ENCODE results near the gene PLAAT3. TPM values are rescaled to one million over a fixed set of nuclear protein-coding genes. Genes with fewer than 3 reads are reported as not detected.
"Not testable (repeated sequence)": the region's sequence is repeated elsewhere in the genome, so short reads cannot be mapped to it uniquely, and the experiment has no call there.

Gene PLAAT3
- total RNA-seq, 2 donors from 2014 or later, result 6.3 to 11.5 TPM

GRCh38 chr11:63599211-63600122, 14.8 kb downstream of the PLAAT3 start:
- Mint-ChIP-seq H3K4me3 (no peak overlapping the region), H3K36me3 (ENCODE audit: insufficient read depth in 2 of 2) (no peaks in the 10 kb centered on the region), H3K9me3 (no peaks in the 10 kb centered on the region), H3K4me1 (ENCODE audit: low read depth) (peaks cover 5% of the 10 kb centered on the region), H3K27me3 (ENCODE audit: low read depth) (no peaks in the 10 kb centered on the region), H3K27ac (no peak overlapping the region)
- no peak for ATAC-seq (replicated peaks in 1 of 2)
- DNase-seq, result no peak

- no peaks in the 10 kb centered on the region for H3K27me3 Mint-ChIP-seq (ENCODE audit: low read depth)
- H3K27ac Mint-ChIP-seq, result no peak overlapping the region
- ATAC-seq (replicated peaks in 1 of 2) (no peak), DNase-seq (no peak)
- H3K4me3 Mint-ChIP-seq, result no peak overlapping the region
- no peaks in the 10 kb centered on the region for H3K36me3 Mint-ChIP-seq (ENCODE audit: insufficient read depth in 2 of 2)
- no peaks in the 10 kb centered on the region for H3K9me3 Mint-ChIP-seq
- peaks cover 5% of the 10 kb centered on the region for H3K4me1 Mint-ChIP-seq (ENCODE audit: low read depth)
Observed at GRCh38 chr11:63598556-63598955, 15.7 kb downstream of the PLAAT3 start.

DNA sequence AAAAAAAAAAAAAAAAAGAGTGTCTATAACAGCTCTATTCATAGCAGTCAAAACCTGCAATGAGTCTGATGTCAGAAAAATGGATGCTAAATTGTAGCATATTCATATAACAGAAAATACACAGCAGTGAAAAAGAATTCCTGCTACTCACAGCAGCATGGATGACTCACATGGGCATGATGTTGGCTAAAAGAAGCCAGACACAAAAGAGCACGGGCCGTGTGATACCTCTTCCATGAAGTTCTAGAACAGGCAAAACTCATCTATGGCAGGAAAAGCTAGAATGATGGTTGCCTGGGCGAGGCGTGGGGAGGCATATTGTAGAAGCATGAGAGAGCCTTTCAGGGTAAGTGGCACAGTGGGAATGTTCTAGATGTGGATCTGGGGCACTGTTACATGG, 18.9 kb downstream of the PLAAT3 start:
- Mint-ChIP-seq H3K4me3 (no peak overlapping the region), H3K36me3 (ENCODE audit: insufficient read depth in 2 of 2) (no peaks in the 10 kb centered on the region), H3K9me3 (no peaks in the 10 kb centered on the region), H3K27ac (no peak overlapping the region), H3K4me1 (ENCODE audit: low read depth) (no peaks in the 10 kb centered on the region), H3K27me3 (ENCODE audit: low read depth) (no peaks in the 10 kb centered on the region)
- no peak for ATAC-seq (replicated peaks in 1 of 2)
- DNase-seq, result no peak

- Mint-ChIP-seq H3K36me3 (ENCODE audit: insufficient read depth in 2 of 2) (no peaks in the 10 kb centered on the region), H3K27ac (no peak overlapping the region), H3K4me3 (no peak overlapping the region), H3K9me3 (no peaks in the 10 kb centered on the region), H3K4me1 (ENCODE audit: low read depth) (no peaks in the 10 kb centered on the region), H3K27me3 (ENCODE audit: low read depth) (no peaks in the 10 kb centered on the region)
- DNase-seq (no peak), ATAC-seq (replicated peaks in 1 of 2) (no peak)
Observed at GRCh38 chr11:63592975-63593395, 21.2 kb downstream of the PLAAT3 start.

GRCh38 chr11:63590024-63590788, 24.0 kb downstream of the PLAAT3 start:
- Mint-ChIP-seq H3K4me3 (no peak overlapping the region), H3K36me3 (ENCODE audit: insufficient read depth in 2 of 2) (no peaks in the 10 kb centered on the region), H3K9me3 (no peaks in the 10 kb centered on the region), H3K4me1 (ENCODE audit: low read depth) (no peaks in the 10 kb centered on the region), H3K27me3 (ENCODE audit: low read depth) (no peaks in the 10 kb centered on the region), H3K27ac (no peak overlapping the region)
- no peak for ATAC-seq (replicated peaks in 1 of 2)
- DNase-seq, result no peak

DNA sequence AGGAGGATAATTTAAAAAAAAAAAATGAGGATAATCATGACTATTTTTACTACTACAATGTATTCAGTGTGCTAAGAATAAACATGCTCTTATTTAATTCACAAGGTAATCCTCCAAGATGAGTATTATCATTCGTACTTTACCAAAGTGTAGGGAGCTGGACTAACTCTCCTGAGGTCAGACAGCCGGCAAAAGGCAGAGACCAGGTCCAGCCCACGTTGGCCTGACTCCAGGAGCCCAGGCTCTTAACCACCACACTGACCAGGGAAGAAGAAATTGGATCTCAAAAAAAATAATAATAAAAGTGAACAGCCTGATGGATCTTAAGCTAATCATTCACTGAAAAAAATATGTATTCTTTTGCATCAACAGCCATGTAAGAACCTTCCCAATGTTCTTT, 25.2 kb downstream of the PLAAT3 start:
- Mint-ChIP-seq H3K9me3 (no peaks in the 10 kb centered on the region), H3K4me3 (no peak overlapping the region), H3K4me1 (ENCODE audit: low read depth) (no peaks in the 10 kb centered on the region), H3K36me3 (ENCODE audit: insufficient read depth in 2 of 2) (no peaks in the 10 kb centered on the region), H3K27ac (no peak overlapping the region), H3K27me3 (ENCODE audit: low read depth) (no peaks in the 10 kb centered on the region)
- ATAC-seq (replicated peaks in 1 of 2) (no peak), DNase-seq (no peak)

DNA sequence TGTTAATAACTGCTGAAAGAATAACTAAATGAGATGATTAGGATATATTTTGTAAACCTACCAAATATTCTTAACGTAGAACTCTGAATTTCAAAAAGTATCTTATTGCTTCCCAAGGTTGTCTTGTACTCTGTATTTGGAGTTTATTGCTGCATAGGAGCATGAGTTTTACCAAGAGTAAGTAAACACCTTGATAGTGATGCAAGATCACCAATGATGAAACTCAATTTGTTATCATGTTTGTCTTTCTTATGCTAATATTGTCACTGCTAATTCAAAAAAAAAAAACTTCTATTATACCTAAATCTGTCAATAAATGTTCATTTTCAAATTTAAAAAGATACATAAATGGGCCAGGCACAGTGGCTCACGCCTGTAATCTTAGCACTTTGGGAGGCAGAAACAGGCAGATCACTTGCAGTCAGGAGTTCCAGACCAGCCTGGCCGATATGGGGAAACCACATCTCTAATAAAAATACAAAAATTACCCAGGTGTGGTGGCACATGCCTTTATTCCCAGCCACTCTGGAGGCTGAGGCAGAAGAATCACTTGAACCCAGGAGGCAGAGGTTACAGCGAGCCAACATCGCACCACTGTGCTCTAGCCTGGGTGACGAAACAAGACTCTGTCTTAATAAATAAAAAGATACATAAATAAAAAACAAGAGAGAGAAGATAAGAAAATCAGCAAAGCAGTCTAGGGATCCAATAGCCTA, 27.6 kb downstream of the PLAAT3 start:
- H3K4me3 Mint-ChIP-seq, result no peak overlapping the region
- peaks cover 6 to 8% of the 10 kb centered on the region in 2 donors for H3K36me3 Mint-ChIP-seq (ENCODE audit: insufficient read depth in 2 of 2)
- peaks cover 13% of the 10 kb centered on the region for H3K4me1 Mint-ChIP-seq (ENCODE audit: low read depth)
- no peaks in the 10 kb centered on the region for H3K27me3 Mint-ChIP-seq (ENCODE audit: low read depth)
- H3K9me3 Mint-ChIP-seq, result peaks cover 4 to 7% of the 10 kb centered on the region in 2 donors
- DNase-seq (no peak), ATAC-seq (replicated peaks in 1 of 2) (no peak)
- H3K27ac Mint-ChIP-seq, result no peak overlapping the region

GRCh38 chr11:63583357-63583677, 30.9 kb downstream of the PLAAT3 start:
- H3K4me3 Mint-ChIP-seq, result no peak overlapping the region
- no peaks in the 10 kb centered on the region for H3K27me3 Mint-ChIP-seq (ENCODE audit: low read depth)
- ATAC-seq (replicated peaks in 1 of 2), result no peak
- DNase-seq, result no peak
- H3K27ac Mint-ChIP-seq, result peak overlapping the region; percentile 40
- peaks cover 16 to 18% of the 10 kb centered on the region in 2 donors for H3K36me3 Mint-ChIP-seq (ENCODE audit: insufficient read depth in 2 of 2)
- peaks cover 14% of the 10 kb centered on the region for H3K4me1 Mint-ChIP-seq (ENCODE audit: low read depth)
- peaks cover 8 to 10% of the 10 kb centered on the region in 2 donors for H3K9me3 Mint-ChIP-seq

DNA sequence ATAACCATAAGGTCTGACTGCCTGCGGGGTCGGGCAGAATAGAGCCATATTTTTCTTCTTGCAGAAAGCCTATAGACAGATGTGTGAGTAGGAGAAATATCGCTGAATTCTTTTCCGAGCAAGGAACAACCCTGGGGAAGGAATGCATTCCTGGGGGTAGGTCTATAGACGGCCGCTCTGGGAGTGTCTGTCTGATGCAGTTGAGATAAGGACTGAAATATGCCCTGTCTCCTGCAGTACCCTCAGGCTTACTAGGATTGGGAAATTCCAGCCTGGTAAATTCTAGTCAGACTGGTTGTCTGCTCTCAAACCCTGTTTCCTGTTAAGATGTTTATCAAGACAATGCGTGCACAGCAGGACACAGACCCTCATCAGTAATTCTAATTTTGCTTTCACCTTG, 33.0 kb downstream of the PLAAT3 start:
- H3K4me3 Mint-ChIP-seq; DNase-seq; H3K27me3 Mint-ChIP-seq (ENCODE audit: low read depth); ATAC-seq (replicated peaks in 1 of 2): not testable (repeated sequence)
- Mint-ChIP-seq H3K4me1 (ENCODE audit: low read depth) (peaks cover 14% of the 10 kb centered on the region), H3K9me3 (peaks cover 8 to 12% of the 10 kb centered on the region in 2 donors), H3K27ac (peak overlapping the region; percentile 16), H3K36me3 (ENCODE audit: insufficient read depth in 2 of 2) (peaks cover 19 to 20% of the 10 kb centered on the region in 2 donors)

GRCh38 chr11:63578882-63579281, 35.4 kb downstream of the PLAAT3 start:
- peaks cover 19 to 22% of the 10 kb centered on the region in 2 donors for H3K36me3 Mint-ChIP-seq (ENCODE audit: insufficient read depth in 2 of 2)
- peaks cover 28% of the 10 kb centered on the region for H3K4me1 Mint-ChIP-seq (ENCODE audit: low read depth)
- not testable (repeated sequence) for DNase-seq; H3K4me3 Mint-ChIP-seq; H3K27me3 Mint-ChIP-seq (ENCODE audit: low read depth); H3K27ac Mint-ChIP-seq; ATAC-seq (replicated peaks in 1 of 2)
- H3K9me3 Mint-ChIP-seq, result peaks cover 8 to 12% of the 10 kb centered on the region in 2 donors

- H3K4me1 Mint-ChIP-seq (ENCODE audit: low read depth), result peaks cover 20% of the 10 kb centered on the region
- peaks cover 6 to 10% of the 10 kb centered on the region in 2 donors for H3K36me3 Mint-ChIP-seq (ENCODE audit: insufficient read depth in 2 of 2)
- peaks cover 0 to 8% of the 10 kb centered on the region in 2 donors for H3K9me3 Mint-ChIP-seq
Observed at GRCh38 chr11:63574856-63575602, 39.2 kb downstream of the PLAAT3 start.

More at GRCh38 chr11:63574856-63575602, 39.2 kb downstream of the PLAAT3 start:
- DNase-seq, result no peak
- H3K27me3 Mint-ChIP-seq (ENCODE audit: low read depth), result no peaks in the 10 kb centered on the region
- H3K4me3 Mint-ChIP-seq, result peak overlapping the region; percentile 81 to 83
- peak overlapping the region; percentile 79 for H3K27ac Mint-ChIP-seq
- no peak for ATAC-seq (replicated peaks in 1 of 2)

Measured in activated T-cell treated with anti-CD3 and anti-CD28 coated beads, Interleukin-2, amount 50 U/mL, for 72 hours (primary cell).